ENCODE results near the gene SEC22A. TPM values are rescaled to one million over a fixed set of nuclear protein-coding genes. Genes with fewer than 3 reads are reported as not detected.

The SEC22A gene
- total RNA-seq, 1 donor from 2014 or later: 47.1 TPM

DNA sequence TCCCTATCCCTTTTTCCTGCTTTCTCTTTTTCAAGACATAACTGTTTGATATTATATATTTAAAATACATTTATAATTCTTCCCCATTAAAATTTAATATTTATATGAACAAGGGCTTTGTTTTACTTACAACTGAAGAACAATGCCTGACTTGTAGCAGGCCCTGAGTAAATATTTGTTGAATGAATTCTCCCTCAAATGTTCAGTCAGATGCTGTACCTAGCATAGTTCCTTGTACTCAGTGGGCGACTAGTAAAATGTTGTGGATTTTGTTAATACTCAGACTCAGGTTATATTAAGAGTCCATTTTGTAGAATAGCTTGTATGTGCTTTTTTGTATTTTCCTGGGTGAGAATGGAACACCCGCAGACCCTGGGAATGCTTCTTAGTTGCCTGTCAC is 69.1 kb downstream of the SEC22A start:
- DNase-seq: no peak

DNA sequence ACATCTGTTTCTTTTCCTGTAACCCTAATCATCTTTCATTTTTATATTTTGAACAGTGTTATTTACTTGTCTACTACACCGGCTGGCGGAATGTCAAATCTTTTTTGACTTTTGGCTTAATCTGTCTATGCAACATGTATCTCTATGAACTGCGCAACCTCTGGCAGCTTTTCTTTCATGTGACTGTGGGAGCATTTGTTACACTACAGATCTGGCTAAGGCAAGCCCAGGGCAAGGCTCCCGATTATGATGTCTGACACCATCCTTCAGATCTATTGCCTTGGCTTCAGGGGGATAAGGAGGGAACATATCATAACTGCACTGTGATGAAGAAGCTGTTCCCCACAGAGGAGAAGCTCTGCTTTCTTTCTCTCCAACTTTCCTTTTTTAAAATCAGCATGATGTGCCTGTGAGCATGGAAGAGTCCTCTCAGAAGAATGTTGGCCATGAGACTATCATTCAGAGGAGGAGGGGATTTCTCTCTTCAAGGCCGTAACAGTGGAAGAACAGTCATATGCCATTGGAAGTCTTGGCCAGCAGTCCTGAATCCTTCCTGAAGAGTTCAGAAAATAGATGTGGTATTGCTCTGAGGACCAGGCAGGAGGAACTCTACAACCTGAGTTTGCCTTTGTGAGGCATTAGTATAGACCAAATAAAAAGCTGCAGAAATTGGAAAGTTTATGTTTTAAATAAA is 69.9 kb downstream of the SEC22A start:
- DNase-seq: no peak

DNA sequence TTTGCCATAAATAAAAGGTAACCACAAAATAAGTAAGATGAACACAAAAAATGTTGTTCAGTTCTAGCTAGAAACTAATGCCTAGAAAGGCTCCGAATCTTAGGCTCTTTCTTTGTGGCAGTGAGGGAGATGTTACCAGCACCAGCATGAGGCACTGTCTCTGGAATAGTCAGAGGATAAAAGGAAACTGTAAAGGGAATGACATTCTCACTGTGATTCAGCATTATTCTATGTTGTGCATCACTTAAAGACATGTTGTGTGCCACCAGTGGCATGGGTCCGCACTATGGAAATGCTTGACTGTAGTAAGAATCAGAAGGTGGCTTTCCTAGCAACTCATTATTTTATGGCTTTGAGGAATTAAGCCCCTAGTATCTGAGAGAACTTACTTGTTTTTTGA is 70.8 kb downstream of the SEC22A start:
- DNase-seq: peak; percentile 20

DNA sequence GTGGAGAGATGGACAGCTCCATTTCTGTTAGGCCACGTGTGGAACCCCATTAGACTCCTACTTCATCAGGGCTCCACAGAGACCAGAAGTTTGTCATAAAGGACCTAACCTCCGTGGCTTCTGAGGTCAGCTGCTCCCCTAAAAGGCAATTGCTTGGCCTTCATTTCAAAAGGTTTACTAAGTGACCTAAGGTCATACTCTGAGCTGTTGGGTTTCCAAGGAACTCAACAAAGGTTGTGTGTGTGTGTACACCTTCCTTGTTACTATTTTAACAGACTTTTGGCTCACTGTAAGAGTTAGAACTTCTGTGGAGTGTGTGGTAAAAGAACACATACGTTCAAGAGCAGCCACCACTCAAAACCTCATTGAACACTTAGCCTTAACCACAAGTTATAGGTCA is 73.9 kb downstream of the SEC22A start:
- no peak for DNase-seq

DNA sequence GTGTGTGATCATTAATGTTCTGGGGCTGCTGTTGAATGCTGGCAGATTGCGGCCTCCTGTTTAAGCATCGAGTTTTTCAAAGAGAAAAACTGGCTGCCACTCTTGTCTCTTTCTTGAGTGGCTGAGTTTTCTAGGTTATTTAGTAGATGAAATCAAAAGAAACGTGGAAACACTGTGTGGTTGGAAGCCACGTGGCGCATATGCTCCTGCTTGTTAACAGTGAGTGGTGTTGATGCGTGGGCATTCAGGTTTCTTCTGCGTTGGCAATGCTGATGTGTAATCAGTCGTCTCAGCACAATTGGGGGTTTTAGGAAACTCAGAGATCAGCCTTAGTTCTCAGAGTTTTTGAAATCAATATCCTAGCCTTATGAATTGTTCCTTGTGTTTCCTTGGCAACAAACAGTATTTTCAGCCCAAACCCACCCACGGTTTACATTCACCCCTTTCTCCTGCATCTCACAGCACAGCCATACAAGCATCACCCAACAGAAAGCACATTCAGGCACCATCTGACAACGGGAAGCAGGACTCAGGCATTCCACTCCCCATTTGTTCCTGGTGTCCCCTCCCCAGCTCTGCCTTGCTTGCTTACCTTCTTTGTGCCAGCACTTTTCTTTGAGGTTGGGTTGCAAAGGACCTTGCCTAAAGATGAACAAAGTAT is 74.7 kb downstream of the SEC22A start:
- no peak for DNase-seq

DNA sequence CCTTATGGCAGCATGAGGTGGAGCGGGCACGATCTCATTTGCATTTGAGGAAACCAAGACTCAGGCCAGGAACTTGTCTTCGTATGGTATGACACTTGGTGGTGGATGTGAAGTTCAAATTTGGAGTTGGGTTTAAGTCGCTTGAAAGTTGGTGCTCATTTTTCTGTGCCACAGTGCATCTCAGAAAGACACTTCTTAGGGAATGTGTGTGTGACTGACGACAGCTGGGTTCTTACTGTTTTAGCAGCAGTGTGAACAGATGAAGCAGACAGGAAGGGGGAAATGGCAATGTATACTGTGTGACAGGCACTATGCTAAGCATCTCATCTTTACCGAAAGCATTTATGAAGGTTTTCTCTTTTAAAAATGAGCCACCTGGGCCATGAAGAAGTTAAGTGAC is 75.4 kb downstream of the SEC22A start:
- DNase-seq: no peak

DNA sequence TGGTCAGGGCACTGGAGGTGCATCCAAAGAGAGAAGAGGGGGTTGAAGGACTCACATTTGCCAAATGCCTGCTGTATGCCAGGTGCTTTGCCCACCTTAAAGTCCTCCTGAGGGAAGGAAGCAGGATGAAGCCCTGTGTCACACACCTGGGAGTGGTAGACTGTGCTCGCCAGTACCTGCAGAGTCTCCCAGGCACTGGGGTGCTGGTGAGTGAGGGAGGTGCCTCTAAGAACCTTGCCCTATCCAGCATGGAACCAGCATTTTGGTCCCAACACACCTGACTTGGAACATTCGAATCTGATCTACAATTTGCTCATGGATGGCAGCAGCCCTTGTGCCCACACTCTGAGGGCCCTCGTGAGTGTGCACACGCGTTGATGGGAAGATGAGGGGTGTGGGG is 76.7 kb downstream of the SEC22A start:
- DNase-seq: no peak

DNA sequence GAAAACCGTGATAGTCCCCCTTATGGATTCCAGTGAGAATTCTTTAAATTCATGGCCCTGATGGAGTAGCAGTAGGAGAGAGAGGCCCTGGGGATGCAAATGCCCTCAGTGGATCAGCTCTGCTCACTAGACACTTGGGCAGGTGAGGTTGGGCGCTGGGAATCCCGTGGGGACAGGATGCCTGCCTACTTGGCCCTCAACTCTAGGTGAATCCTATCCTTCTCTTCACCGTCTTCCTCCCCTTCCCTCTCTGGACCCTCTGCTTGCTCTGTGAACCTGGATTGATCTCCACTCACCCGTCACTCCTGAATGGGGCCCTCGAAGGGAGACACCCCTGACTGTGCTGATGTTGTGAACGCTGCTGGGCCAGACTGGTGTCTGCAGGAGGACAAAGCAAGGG is 77.4 kb downstream of the SEC22A start:
- no peak for DNase-seq

DNA sequence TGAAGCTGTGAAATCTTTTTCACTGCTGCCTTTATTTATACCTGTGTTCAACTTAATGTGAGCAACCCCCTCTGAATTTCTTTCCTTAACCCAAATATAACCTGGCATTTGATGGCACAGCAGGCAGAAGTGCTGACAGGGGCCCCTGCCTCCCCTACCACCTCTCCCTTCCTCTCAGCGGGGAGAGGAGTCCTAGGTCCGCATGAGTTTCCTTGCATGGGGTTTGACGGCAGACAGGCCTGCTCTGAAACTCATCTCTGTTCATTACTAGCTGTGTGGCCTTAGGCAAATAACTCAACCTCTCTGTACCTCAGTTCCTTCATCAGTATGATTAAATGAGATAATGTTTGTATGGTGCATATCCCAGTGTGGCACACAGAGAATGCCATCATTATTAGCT is 79.7 kb downstream of the SEC22A start:
- no peak for DNase-seq

DNA sequence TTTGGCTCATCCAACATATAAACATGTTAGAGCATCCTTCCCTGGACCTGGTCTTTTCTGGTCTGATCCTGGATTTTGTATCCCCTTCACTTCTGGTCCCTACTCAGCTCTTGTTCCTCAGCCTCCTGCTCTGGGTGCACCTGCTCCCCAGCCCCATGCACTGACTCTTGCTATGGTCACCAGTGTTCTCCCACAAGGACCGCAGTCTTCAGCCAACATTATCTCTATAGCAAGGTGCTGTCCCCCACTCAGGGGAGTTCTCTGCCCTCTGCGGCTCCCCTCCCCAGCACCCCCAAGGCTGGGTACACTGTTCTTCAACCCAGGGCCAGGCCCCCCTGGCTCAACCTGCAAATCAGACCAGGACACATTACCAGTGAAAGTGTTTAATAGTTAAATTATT is 80.2 kb downstream of the SEC22A start:
- DNase-seq: no peak

DNA sequence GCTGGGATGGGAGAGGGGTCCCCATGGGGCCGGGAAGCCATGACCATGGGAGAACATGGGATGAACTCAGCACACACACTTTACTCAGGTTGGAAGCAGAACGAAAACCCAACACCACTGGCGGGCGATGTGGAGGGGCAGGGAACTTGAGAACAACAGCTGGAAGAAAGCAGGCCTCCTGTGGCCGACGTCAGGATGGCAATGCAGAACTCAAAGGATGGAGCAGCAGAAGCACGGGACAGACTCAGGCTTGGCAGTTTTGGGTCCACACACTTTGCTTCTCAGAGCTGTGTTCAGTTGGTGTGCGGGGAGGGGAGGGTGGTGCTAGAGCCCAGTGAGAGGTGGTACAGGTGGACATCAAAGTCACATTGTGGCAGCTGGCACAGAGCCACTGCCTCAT is 80.7 kb downstream of the SEC22A start:
- no peak for DNase-seq

DNA sequence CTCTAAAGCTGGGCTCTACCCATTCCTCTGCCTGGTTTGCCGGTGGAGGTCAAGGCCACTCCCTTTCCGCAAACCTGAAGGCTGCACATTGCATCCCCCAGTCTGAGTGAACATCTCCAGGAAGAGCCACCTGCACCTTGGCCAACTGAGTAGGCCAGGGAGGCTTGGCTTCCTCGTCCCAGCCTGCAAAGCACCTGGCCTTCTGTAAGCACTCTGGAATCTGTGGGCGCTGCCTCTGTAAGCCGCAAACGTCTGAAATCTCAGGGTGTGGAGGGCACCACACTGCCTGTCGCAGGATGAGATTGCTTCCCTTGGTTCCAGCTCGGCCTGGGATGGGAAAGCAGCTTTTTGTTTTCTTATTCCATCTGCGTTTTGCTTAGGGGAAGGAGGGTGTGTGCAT is 81.3 kb downstream of the SEC22A start:
- DNase-seq: no peak

DNA sequence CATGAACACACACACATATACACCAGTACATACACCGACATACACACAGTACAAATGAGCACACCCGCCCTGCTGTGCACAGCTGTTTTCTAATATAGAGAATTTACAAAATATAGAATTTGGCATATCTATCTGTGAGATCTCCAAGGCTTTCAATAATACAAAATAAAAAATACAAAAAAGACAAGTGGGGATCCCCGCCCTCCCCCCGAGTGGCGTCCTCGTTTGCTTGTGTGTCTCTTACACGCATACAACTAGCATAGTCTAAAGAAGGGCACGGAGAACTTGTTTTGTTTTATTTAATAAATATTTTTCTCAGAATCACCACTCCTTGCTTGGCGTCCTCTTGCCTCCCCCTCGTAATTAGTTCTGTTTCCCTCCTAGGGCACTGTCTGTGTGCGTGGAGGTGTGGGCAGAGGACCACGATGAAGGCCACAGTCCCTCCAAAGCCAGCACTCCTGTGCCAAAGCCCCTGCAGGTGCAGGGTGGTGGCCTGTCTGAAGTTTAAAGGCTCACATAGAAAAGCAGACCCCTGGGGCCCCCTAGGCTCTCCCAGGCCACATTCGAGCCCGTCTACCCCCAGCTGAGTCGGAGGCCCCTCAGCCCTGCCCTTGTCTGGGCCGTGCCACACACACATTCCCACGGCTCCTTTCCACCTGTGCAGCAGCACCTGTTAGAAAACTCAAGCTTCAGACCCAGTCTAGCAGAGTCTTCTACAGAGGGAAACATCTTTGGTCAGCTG is 82.1 kb downstream of the SEC22A start:
- no peak for DNase-seq

DNA sequence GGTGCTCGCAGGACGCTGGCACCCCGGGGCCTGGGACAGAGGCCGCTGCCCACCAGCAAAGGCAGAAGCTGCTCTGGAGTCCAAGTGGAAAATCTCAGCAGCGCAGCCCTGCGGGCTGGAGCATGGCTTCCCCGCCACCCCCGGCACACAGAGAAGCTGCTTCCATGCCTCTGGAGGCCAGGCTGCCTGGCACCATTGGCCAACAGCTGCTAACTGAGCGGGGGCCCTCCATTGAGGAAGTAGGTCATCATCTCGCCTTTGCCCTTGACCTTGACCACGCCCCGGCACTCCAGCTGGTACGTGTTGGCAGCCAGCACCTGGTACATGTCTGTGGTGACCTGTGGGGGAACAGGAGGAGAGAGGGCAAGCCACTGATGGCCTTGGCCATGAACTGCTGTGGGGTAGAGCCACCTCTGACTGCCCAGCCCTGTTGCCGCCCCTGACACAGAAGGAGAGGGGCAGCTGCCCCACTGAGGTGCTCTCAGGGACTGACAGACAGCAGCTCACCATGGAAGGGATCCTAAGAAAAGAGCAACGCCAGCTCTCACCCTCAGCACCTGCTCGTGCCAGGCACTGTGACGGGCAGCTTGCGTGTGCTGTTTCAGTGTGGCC is 82.8 kb downstream of the SEC22A start:
- no peak for DNase-seq

DNA sequence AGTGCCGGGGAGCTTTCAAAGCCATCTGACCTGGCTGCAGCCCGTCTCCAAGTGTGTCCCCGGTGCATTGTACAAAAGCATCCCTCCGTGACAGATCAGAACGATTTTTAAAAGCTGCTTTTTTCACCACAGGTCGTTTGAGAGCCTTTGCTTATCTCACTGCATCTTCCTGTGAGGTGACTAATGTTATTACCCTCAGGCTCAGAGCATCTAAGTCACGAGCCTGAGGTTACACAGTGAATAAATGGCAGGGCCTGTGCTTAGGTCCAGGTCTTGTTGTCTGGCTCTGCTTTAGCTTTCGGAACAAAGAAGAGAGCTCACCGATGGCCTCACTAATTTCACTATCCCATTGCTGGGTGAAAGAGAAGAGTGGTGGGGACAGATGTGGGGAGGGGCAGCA is 83.3 kb downstream of the SEC22A start:
- DNase-seq: no peak

DNA sequence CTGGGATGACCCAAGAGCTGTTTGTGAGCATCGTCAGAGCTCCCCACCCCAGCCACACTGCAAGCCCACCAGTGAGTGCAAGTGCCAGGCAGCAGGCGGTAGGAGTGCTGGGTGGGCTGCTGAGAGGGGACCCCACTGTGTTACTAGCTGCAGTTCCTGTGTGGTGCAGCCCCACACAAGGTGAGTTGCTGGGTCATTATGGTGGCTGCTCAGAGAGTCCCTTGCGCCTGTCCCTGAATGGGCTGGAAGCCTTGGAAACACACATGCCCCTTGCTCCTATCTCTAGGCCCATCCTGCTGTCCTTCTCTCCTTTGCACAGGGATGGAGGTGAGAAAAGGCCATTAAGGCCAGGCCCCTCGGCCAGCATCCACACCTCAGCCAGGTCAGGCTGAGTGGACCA is 83.7 kb downstream of the SEC22A start:
- no peak for DNase-seq

DNA sequence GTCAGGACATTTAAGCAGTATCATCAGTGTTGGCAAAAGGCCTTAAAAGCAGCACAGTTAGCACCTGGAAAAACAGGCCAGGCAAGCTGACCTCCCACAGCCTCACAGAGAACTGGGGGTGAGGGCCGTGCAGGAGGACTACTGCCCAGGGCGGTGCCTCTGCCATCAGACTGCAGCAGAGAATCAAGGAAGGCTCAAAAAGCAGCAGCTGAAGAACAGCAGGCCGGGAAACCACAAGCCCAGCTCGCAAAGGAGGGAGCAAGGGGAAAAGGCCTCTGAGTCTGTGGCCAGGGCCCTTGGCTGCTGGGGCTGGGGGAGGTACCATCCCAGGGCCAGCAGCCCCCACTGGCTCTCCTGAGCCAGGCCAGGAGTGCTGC is 84.2 kb downstream of the SEC22A start:
- no peak for DNase-seq

DNA sequence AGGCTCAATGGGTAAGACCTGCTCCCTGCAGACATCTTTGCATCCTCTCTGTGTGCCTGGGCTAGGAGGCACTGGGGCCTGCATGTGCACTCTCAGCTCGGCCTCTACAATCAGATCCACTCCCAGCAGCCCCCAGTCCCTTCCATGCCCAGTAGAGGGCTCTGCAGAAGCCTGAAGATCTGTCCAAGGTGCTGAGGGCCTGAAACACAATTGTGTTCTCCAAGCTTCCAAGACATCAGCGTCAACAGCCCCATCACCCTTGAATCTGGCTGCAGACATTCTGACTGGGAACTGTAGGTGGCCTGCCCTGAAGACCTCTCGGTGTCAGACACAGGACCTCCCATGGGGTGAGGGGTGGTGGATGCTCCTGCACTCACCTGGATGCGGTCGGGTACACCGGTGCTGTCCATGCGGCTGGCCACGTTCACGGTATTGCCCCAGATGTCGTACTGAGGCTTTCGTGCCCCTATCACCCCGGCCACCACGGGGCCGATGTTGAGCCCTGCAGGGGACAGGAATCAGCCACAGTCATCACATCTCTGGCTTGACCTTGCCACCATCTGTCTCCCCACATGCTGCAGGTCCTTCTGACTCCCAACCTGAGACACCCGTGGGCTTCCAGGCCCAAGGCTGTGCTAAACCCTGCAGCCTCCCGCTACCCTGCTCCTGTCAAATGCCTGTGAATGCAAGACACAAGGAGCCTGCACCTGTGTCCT is 84.7 kb downstream of the SEC22A start:
- DNase-seq: peak; percentile 87

DNA sequence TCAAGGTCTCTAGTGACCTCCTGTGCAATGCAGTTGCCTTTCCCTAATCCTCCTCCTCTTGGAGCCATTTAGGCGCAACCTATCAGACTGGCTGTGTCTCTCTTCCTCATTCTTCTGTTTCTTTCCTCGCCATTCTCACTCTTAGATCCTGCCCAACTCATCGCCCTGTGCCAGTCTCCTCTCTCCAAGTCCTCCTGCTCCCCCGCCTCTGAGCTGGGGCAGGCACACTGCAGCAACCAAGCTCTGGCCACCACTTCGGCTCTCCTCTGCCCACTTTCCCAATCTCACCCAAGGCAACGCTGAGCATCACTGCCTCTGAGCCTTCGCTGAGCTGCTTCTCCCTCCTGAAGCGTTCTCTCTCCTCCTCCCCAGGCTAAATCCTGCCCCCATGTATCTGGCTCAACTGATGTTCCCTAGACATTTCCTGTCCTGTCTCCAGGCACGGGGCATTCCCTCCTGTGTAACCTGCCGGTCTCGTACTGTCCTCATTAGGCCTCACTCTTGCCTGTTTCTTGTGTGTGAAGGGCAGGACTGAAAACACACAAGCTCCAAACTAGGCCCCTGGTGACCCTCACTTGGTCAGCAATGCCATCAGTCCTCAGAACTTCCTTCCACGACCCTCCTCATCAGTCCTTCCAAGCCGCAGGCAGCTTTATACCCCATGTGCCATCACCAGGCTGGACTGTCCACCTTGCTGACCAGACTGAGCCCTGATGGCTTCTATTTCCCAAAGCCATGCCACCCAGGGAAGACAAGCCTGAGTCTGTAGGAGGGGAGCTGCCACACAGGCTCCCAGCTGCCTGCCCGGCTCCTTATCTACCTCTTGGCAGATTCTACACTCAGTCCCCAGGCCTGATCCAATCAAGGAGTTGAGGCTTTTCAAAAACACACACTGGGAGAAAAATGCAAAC is 85.6 kb downstream of the SEC22A start:
- DNase-seq: no peak

DNA sequence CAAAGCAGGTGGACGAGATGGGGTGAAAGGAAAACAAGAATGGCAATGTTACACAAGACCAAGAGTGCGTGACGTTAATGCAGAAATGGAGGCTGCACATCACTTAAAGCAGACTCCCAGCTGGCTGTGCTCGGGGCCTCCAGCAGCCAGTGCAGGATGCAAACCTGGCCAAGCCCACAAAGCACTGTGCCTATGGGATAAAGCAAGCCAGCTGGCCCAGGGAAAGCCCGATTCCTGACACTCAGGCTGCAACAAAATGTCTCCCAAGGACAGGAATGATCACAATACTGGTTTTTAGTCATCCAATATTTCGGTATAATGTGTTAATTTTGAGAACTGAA is 86.2 kb downstream of the SEC22A start:
- no peak for DNase-seq

DNA sequence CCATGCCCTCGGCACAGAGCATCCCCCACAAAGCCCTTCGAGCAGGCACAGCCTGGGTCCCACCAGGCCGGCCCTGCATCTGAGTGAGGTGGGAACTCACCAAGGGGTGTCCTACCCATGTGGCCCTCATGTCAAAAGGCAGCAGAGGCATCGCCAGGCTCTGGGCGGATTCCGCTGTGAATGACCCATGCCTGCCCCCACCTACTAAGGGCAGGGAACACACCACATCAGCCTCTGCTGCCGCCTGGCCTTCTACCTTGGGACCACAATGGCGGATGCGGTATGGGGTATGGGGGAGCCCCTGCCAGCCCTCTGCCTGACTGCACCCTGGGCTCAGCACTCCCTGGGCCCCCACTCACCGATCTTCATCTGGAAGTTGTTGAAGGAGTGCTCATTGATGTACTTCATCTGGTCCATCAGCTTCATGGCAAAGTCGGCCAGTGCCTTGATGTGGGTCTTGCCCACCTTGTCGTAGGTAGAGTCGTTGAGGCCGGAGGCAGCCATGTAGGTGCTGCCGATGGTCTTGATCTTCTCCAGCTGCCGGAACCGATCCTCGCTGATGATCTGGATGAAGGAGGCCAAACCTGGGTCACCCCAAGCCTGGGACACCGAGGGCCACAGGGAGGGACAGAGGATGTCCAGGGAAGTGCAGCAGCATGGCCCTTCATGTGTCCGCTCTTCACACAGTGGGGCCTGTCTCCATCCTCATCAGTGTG is 87.8 kb downstream of the SEC22A start:
- no peak for DNase-seq

All from dermis blood vessel endothelial cell (primary cell).